ENCODE data around the gene NTMT1.

The NTMT1 gene

GRCh38 chr9:129637673-129638439 is 11.9 kb downstream of the NTMT1 start:
- no peak for DNase-seq

GRCh38 chr9:129639034-129639630 is 13.2 kb downstream of the NTMT1 start:
- no peak for DNase-seq

- no peak for DNase-seq
Measured at GRCh38 chr9:129639756-129640085, 13.8 kb downstream of the NTMT1 start.

- no peak for DNase-seq
Measured at GRCh38 chr9:129640086-129640870, 14.3 kb downstream of the NTMT1 start.

GRCh38 chr9:129640871-129641749 is 15.1 kb downstream of the NTMT1 start:
- DNase-seq = no peak

GRCh38 chr9:129641750-129642585 is 16.0 kb downstream of the NTMT1 start, which contains the start of gene ASB6:
ASB6 (minus strand) TSS chr9:129642151; CDS start chr9:129641999, 152 bp downstream.
- peak; percentile 89 for DNase-seq

GRCh38 chr9:129643706-129644105 is 17.7 kb downstream of the NTMT1 start:
- DNase-seq = no peak

GRCh38 chr9:129644365-129644764 is 18.4 kb downstream of the NTMT1 start:
- no peak for DNase-seq

GRCh38 chr9:129644902-129645301 is 18.9 kb downstream of the NTMT1 start:
- DNase-seq = no peak

GRCh38 chr9:129646252-129646651 is 20.3 kb downstream of the NTMT1 start:
- no peak for DNase-seq

GRCh38 chr9:129646654-129647053 is 20.7 kb downstream of the NTMT1 start:
- no peak for DNase-seq

- DNase-seq = no peak
Measured at GRCh38 chr9:129647635-129648034, 21.7 kb downstream of the NTMT1 start.

GRCh38 chr9:129648092-129648763 is 22.3 kb downstream of the NTMT1 start:
- DNase-seq = no peak

- DNase-seq = no peak
Measured at GRCh38 chr9:129648764-129649115, 22.8 kb downstream of the NTMT1 start.

GRCh38 chr9:129649726-129650679 is 24.0 kb downstream of the NTMT1 start:
- DNase-seq = no peak

- DNase-seq = no peak
Measured at GRCh38 chr9:129650680-129651235, 24.8 kb downstream of the NTMT1 start.

GRCh38 chr9:129653823-129654553 is 28.0 kb downstream of the NTMT1 start:
- no peak for DNase-seq

GRCh38 chr9:129654554-129655040 is 28.6 kb downstream of the NTMT1 start:
- no peak for DNase-seq

- DNase-seq = no peak
Measured at GRCh38 chr9:129655154-129655553, 29.2 kb downstream of the NTMT1 start.
